Activated B cell treated with CpG ODN at 0.5 μM for 24 hours (primary cell): ENCODE results near the gene ACOT13. TPM values are rescaled to one million over a fixed set of nuclear protein-coding genes. Genes with fewer than 3 reads are reported as not detected.
"Not testable (repeated sequence)": the region's sequence is repeated elsewhere in the genome, so short reads cannot be mapped to it uniquely, and the experiment has no call there.

Source experiments
- ATAC-seq: fragments of 200-7000 bp; cut with Tn5 transposase; one replicate; pipeline ENCODE4 v1.10.0; 2021; ENCODE audit warnings: low read depth, mild to moderate bottlenecking, moderate library complexity
- CTCF ChIA-PET: fragments of 350-600 bp; sonication (Branson Sonifier 250); formaldehyde crosslinking; loops from one replicate; lab custom pipeline; 2021; ENCODE audit warnings: antibody characterized with exemption; lab: Charles Lee
- POLR2A ChIA-PET: fragments of 350-600 bp; sonication (Branson Sonifier 250); formaldehyde crosslinking; loops from one replicate; lab custom pipeline; 2021; ENCODE audit warnings: antibody characterized with exemption; lab: Charles Lee
- DNase-seq: peaks from one replicate; pipeline ENCODE4 v3.0.0; 2022
- H3K27ac Mint-ChIP-seq: one replicate; pipeline ENCODE4 v1.8.0; 2020; ENCODE audit warnings: mixed read lengths
- H3K27me3 Mint-ChIP-seq: one replicate; pipeline ENCODE4 v1.8.0; 2021; ENCODE audit warnings: mixed read lengths
- H3K36me3 Mint-ChIP-seq: one replicate; pipeline ENCODE4 v1.8.0; 2021; ENCODE audit warnings: low read depth, mixed read lengths
- H3K4me1 Mint-ChIP-seq: one replicate; pipeline ENCODE4 v1.8.0; 2021; ENCODE audit warnings: mixed read lengths
- H3K4me3 Mint-ChIP-seq: one replicate; pipeline ENCODE4 v1.8.0; 2020; ENCODE audit warnings: mild to moderate bottlenecking, mixed read lengths
- H3K9me3 Mint-ChIP-seq: one replicate; pipeline ENCODE4 v1.8.0; 2020; ENCODE audit warnings: mixed read lengths
- intact Hi-C: fragments of 100-400 bp; cut with micrococcal nuclease; formaldehyde crosslinking; loops from one replicate; pipeline ENCODE4 v1.15.1; 2024
- total RNA-seq: library from RNA; stranded (reverse); gene quantifications from 2 replicates; pipeline ENCODE4 v1.2.3, GENCODE V29; 2022
- TF ChIP-seq, protein P1 (sequence below): fragments of 200-600 bp; IDR thresholded peaks from one replicate; pipeline ENCODE4 v1.8.0; 2022; ENCODE audit warnings: antibody characterized with exemption, mild to moderate bottlenecking

The ACOT13 gene
- total RNA-seq, 1 donor from 2014 or later = 13.8 TPM

GRCh38 chr6:24660105-24660504 is 6.8 kb upstream of the ACOT13 start:
- Mint-ChIP-seq H3K4me1 (peaks cover 17% of the 10 kb centered on the region), H3K9me3 (no peaks in the 10 kb centered on the region), H3K36me3 (peaks cover 72% of the 10 kb centered on the region), H3K27ac (no peak overlapping the region), H3K4me3 (no peak overlapping the region), H3K27me3 (no peaks in the 10 kb centered on the region)
- no peak for ATAC-seq
- ChIA-PET CTCF (no interaction called here), POLR2A (no interaction called here)
- no peak for DNase-seq
- intact Hi-C loops = no loop called here
- TF ChIP-seq, protein P1, sequence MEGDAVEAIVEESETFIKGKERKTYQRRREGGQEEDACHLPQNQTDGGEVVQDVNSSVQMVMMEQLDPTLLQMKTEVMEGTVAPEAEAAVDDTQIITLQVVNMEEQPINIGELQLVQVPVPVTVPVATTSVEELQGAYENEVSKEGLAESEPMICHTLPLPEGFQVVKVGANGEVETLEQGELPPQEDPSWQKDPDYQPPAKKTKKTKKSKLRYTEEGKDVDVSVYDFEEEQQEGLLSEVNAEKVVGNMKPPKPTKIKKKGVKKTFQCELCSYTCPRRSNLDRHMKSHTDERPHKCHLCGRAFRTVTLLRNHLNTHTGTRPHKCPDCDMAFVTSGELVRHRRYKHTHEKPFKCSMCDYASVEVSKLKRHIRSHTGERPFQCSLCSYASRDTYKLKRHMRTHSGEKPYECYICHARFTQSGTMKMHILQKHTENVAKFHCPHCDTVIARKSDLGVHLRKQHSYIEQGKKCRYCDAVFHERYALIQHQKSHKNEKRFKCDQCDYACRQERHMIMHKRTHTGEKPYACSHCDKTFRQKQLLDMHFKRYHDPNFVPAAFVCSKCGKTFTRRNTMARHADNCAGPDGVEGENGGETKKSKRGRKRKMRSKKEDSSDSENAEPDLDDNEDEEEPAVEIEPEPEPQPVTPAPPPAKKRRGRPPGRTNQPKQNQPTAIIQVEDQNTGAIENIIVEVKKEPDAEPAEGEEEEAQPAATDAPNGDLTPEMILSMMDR = no peak

DNA sequence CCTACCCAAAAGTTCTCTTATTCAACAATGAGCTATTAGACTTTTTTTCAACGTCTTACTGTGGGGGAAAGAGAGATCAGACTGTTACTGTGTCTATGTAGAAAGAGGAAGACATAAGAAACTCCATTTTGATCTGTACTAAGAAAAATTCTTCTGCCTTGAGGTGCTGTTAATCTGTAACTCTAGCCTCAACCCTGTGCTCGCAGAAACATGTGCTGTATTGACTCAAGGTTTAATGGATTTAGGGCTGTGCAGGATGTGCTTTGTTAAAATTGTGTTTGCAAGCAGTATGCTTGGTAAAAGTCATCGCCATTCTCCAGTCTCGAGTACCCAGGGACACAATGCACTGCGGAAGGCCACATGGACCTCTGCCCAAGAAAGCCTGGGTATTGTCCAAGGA is 5.1 kb upstream of the ACOT13 start:
- POLR2A ChIA-PET, DNase-seq, intact Hi-C loops, ATAC-seq, H3K9me3 Mint-ChIP-seq, H3K4me3 Mint-ChIP-seq, H3K27me3 Mint-ChIP-seq, CTCF ChIA-PET, H3K27ac Mint-ChIP-seq: not testable (repeated sequence)
- Mint-ChIP-seq H3K4me1 (peaks cover 32% of the 10 kb centered on the region), H3K36me3 (peaks cover 71% of the 10 kb centered on the region)

DNA sequence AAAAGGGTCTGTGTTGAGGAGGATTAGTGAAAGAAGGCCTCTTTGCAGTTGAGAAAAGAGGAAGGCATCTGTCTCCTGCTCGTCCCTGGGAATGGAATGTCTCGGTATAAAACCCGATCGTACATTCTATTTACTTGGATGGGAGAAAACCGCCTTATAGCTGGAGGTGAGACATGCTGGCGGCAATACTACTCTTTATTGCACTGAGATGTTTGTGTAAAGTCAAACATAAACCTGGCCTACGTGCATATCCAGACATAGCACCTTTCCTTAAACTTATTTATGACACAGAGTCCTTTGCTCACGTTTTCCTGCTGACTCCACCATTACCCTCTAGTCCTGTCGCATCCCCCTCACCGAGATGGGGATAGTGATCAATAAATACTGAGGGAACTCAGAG is 4.6 kb upstream of the ACOT13 start:
- CTCF ChIA-PET = no interaction called here
- intact Hi-C loops = no loop called here
- Mint-ChIP-seq H3K4me1 (peaks cover 34% of the 10 kb centered on the region), H3K36me3 (peaks cover 75% of the 10 kb centered on the region), H3K27ac (no peak overlapping the region), H3K27me3 (no peaks in the 10 kb centered on the region), H3K4me3 (no peak overlapping the region), H3K9me3 (no peaks in the 10 kb centered on the region)
- POLR2A ChIA-PET = interaction anchor here (0.6 to 0.7 kb wide), 2 partner anchors 16 to 49 kb away, joined by 3 to 5 read pairs; partner anchors contain the start of gene KIAA0319
- TF ChIP-seq, protein P1 = no peak
- no peak for ATAC-seq
- DNase-seq = no peak

- ATAC-seq = no peak
- no peak overlapping the region for H3K4me3 Mint-ChIP-seq
- intact Hi-C loops = no loop called here
- peaks cover 69% of the 10 kb centered on the region for H3K36me3 Mint-ChIP-seq
- TF ChIP-seq, protein P1 = no peak
- DNase-seq = no peak
- ChIA-PET POLR2A (no interaction called here), CTCF (interaction anchor here (1.0 kb wide), 1 partner anchor 82 kb away, joined by 3 read pairs; no protein-coding TSS in a partner anchor)
- H3K4me1 Mint-ChIP-seq = peaks cover 41% of the 10 kb centered on the region
- no peaks in the 10 kb centered on the region for H3K9me3 Mint-ChIP-seq
- no peaks in the 10 kb centered on the region for H3K27me3 Mint-ChIP-seq
- no peak overlapping the region for H3K27ac Mint-ChIP-seq
Observed at GRCh38 chr6:24663189-24663588, 3.7 kb upstream of the ACOT13 start.

- ChIA-PET POLR2A (interaction anchor here (0.8 to 3.5 kb wide), 3 partner anchors 16 to 55 kb away, joined by 3 to 25 read pairs (median 4); partner anchors contain the start of gene KIAA0319), CTCF (interaction anchor here (1.0 kb wide), 1 partner anchor 54 kb away, joined by 3 read pairs; no protein-coding TSS in a partner anchor)
- Mint-ChIP-seq H3K4me1 (peaks cover 48% of the 10 kb centered on the region), H3K9me3 (no peaks in the 10 kb centered on the region), H3K4me3 (peak overlapping the region; percentile 99), H3K27me3 (no peaks in the 10 kb centered on the region), H3K36me3 (peaks cover 57% of the 10 kb centered on the region), H3K27ac (peak overlapping the region; percentile 33)
- TF ChIP-seq, protein P1 = no peak
- DNase-seq (no peak), ATAC-seq (no peak)
- intact Hi-C loops = no loop called here
Observed at GRCh38 chr6:24664046-24664987, 2.6 kb upstream of the ACOT13 start.
